Measurements from ENCODE around the gene NXT1.

Gene NXT1

GRCh38 chr20:23362392-23363256 is 12.0 kb downstream of the NXT1 start:
- TF ChIP-seq RARB (CRISPR knock-in tag; IDR thresholded peaks at IDR 0.05) (no peak), ARNTL (CRISPR knock-in tag; IDR thresholded peaks at IDR 0.05; ENCODE audit: borderline replicate concordance, low read depth) (no peak), CSRNP3 (CRISPR knock-in tag; IDR thresholded peaks at IDR 0.05) (no peak), SNAI2 (CRISPR knock-in tag; IDR thresholded peaks at IDR 0.05) (no peak), ZNF565 (CRISPR knock-in tag; conservative IDR thresholded peaks at IDR 0.05; ENCODE audit: low read depth) (no peak), TSHZ2 (CRISPR knock-in tag; IDR thresholded peaks at IDR 0.05) (no peak), CSDC2 (CRISPR knock-in tag; IDR thresholded peaks at IDR 0.05) (no peak), ZFP30 (CRISPR knock-in tag; IDR thresholded peaks at IDR 0.05) (no peak), ISL1 (CRISPR knock-in tag; IDR thresholded peaks at IDR 0.05) (no peak), TCF4 (CRISPR knock-in tag; IDR thresholded peaks at IDR 0.05; ENCODE audit: borderline replicate concordance) (no peak), ZFP3 (CRISPR knock-in tag; IDR thresholded peaks at IDR 0.05) (no peak), BACH2 (CRISPR knock-in tag; IDR thresholded peaks at IDR 0.05; ENCODE audit: borderline replicate concordance) (no peak), ESRRG (CRISPR knock-in tag; IDR thresholded peaks at IDR 0.05) (no peak), PPARA (CRISPR knock-in tag; IDR thresholded peaks at IDR 0.05; ENCODE audit: borderline replicate concordance) (no peak), GLIS3 (CRISPR knock-in tag; IDR thresholded peaks at IDR 0.05) (no peak), OSR1 (CRISPR knock-in tag; IDR thresholded peaks at IDR 0.05) (no peak), ZNF8 (CRISPR knock-in tag; IDR thresholded peaks at IDR 0.05) (no peak), TOX (CRISPR knock-in tag; IDR thresholded peaks at IDR 0.05; ENCODE audit: borderline replicate concordance) (no peak)
- ATAC-seq, result peak; percentile 34

- ATAC-seq, result no peak
- TF ChIP-seq ZFP3 (CRISPR knock-in tag; IDR thresholded peaks at IDR 0.05), result no peak
- no peak for TF ChIP-seq TOX (CRISPR knock-in tag; IDR thresholded peaks at IDR 0.05; ENCODE audit: borderline replicate concordance)
- TF ChIP-seq TCF4 (CRISPR knock-in tag; IDR thresholded peaks at IDR 0.05; ENCODE audit: borderline replicate concordance), result no peak
- no peak for TF ChIP-seq ZNF70 (CRISPR knock-in tag; IDR thresholded peaks at IDR 0.05)
- TF ChIP-seq GLIS3 (CRISPR knock-in tag; IDR thresholded peaks at IDR 0.05), result no peak
- TF ChIP-seq ZNF8 (CRISPR knock-in tag; IDR thresholded peaks at IDR 0.05), result no peak
- no peak for TF ChIP-seq SNAI2 (CRISPR knock-in tag; IDR thresholded peaks at IDR 0.05)
- no peak for TF ChIP-seq BACH2 (CRISPR knock-in tag; IDR thresholded peaks at IDR 0.05; ENCODE audit: borderline replicate concordance)
These were observed 12.7 kb downstream of the NXT1 start for GRCh38 chr20:23363257-23363649.

GRCh38 chr20:23365390-23366165 is 15.0 kb downstream of the NXT1 start:
- ATAC-seq, result no peak
- TF ChIP-seq ZFP30 (CRISPR knock-in tag; IDR thresholded peaks at IDR 0.05) (no peak), TSHZ2 (CRISPR knock-in tag; IDR thresholded peaks at IDR 0.05) (no peak), CSRNP3 (CRISPR knock-in tag; IDR thresholded peaks at IDR 0.05) (no peak), PPARA (CRISPR knock-in tag; IDR thresholded peaks at IDR 0.05; ENCODE audit: borderline replicate concordance) (no peak), CSDC2 (CRISPR knock-in tag; IDR thresholded peaks at IDR 0.05) (no peak), SNAI2 (CRISPR knock-in tag; IDR thresholded peaks at IDR 0.05) (no peak), GLIS3 (CRISPR knock-in tag; IDR thresholded peaks at IDR 0.05) (no peak), ZC3H10 (CRISPR knock-in tag; IDR thresholded peaks at IDR 0.05) (no peak), ARNTL (CRISPR knock-in tag; IDR thresholded peaks at IDR 0.05; ENCODE audit: borderline replicate concordance, low read depth) (no peak), RARB (CRISPR knock-in tag; IDR thresholded peaks at IDR 0.05) (no peak), OSR1 (CRISPR knock-in tag; IDR thresholded peaks at IDR 0.05) (no peak), ESRRG (CRISPR knock-in tag; IDR thresholded peaks at IDR 0.05) (no peak), POU6F1 (CRISPR knock-in tag; IDR thresholded peaks at IDR 0.05; ENCODE audit: borderline replicate concordance, low read depth) (no peak), PATZ1 (CRISPR knock-in tag; IDR thresholded peaks at IDR 0.05; ENCODE audit: borderline replicate concordance) (no peak), ZNF8 (CRISPR knock-in tag; IDR thresholded peaks at IDR 0.05) (no peak), ISL1 (CRISPR knock-in tag; IDR thresholded peaks at IDR 0.05) (no peak)
